Smooth muscle cell (in vitro differentiated cells): ENCODE measurements around the gene OR2M4. TPM values are rescaled to one million over a fixed set of nuclear protein-coding genes. Genes with fewer than 3 reads are reported as not detected.
"Not testable (repeated sequence)": the region's sequence is repeated elsewhere in the genome, so short reads cannot be mapped to it uniquely, and the experiment has no call there.

Experiments used
- DNase-seq: peaks from one replicate; lab custom pipeline; 2025; ENCODE audit not compliant: unreplicated experiment; lab: John Stamatoyannopoulos, UW
- H2AFZ ChIP-seq: fragments of 200-600 bp; sonication (generic); 2 replicates; pipeline ENCODE4 v1.6.0; 2016; ENCODE audit warnings: antibody characterized with exemption, low read depth, mild to moderate bottlenecking
- H3F3A ChIP-seq: fragments of 200-600 bp; sonication (generic); 2 replicates; pipeline ENCODE4 v1.6.0; 2017; ENCODE audit warnings: antibody characterized with exemption, low read depth
- H3K27ac ChIP-seq: fragments of 200-600 bp; sonication (generic); 2 replicates; pipeline ENCODE4 v1.5.1; 2016; ENCODE audit warnings: low read depth, mild to moderate bottlenecking
- H3K27me3 ChIP-seq: fragments of 200-600 bp; sonication (generic); 2 replicates; pipeline ENCODE4 v1.6.1; 2016; ENCODE audit warnings: low read depth, mild to moderate bottlenecking
- H3K36me3 ChIP-seq: fragments of 200-600 bp; sonication (generic); 2 replicates; pipeline ENCODE4 v1.5.1; 2016; ENCODE audit warnings: low read depth
- H3K4me1 ChIP-seq: fragments of 200-600 bp; sonication (generic); 2 replicates; pipeline ENCODE4 v1.5.1; 2016; ENCODE audit warnings: low read depth
- H3K4me2 ChIP-seq: fragments of 200-600 bp; sonication (generic); 2 replicates; pipeline ENCODE4 v1.6.0; 2016; ENCODE audit warnings: mild to moderate bottlenecking
- H3K4me3 ChIP-seq: fragments of 200-600 bp; sonication (generic); 2 replicates; pipeline ENCODE4 v1.5.1; 2016; ENCODE audit warnings: mild to moderate bottlenecking
- H3K79me2 ChIP-seq: fragments of 200-600 bp; sonication (generic); 2 replicates; pipeline ENCODE4 v1.6.0; 2016; ENCODE audit warnings: low read depth, mild to moderate bottlenecking
- H3K9ac ChIP-seq: fragments of 200-600 bp; sonication (generic); 2 replicates; pipeline ENCODE4 v1.6.0; 2016; ENCODE audit warnings: low read depth
- H3K9me3 ChIP-seq: fragments of 200-600 bp; sonication (generic); replicated peaks from 2 replicates; pipeline ENCODE4 v1.5.1; 2016; ENCODE audit warnings: low read depth
- H4K20me1 ChIP-seq: fragments of 200-600 bp; sonication (generic); 2 replicates; pipeline ENCODE4 v1.6.0; 2016; ENCODE audit warnings: low read depth
- WGBS: methylation state at CpG from one replicate; pipeline ENCODE4 v1.1.7; 2016; ENCODE audit warnings: low lambda C conversion rate; 5-methylcytosine and 5-hydroxymethylcytosine counted together
- polyA plus RNA-seq: library from polyadenylated mRNA; unstranded; fragments of >200 nt; fragmentation: Nextera tagmentation; extraction: Ambion mirVana; gene quantifications from 2 replicates; pipeline ENCODE4 v1.2.1, GENCODE V29; 2016
- total RNA-seq: library from RNA; depleted of rRNA; stranded (reverse); fragments of >200 nt; gene quantifications from 2 replicates; pipeline ENCODE4 v1.2.3, GENCODE V29; 2014
- TF ChIP-seq, protein P1 (sequence below): fragments of 200-600 bp; sonication (generic); IDR thresholded peaks from 2 replicates; pipeline ENCODE4 v1.5.1; 2017; ENCODE audit warnings: borderline replicate concordance, mild to moderate bottlenecking, antibody characterized with exemption; ENCODE audit not compliant: insufficient read depth, poor library complexity, severe bottlenecking

OR2M4 gene
- total and polyA plus RNA-seq, 2 experiments from 2014 or later, result not detected

DNA sequence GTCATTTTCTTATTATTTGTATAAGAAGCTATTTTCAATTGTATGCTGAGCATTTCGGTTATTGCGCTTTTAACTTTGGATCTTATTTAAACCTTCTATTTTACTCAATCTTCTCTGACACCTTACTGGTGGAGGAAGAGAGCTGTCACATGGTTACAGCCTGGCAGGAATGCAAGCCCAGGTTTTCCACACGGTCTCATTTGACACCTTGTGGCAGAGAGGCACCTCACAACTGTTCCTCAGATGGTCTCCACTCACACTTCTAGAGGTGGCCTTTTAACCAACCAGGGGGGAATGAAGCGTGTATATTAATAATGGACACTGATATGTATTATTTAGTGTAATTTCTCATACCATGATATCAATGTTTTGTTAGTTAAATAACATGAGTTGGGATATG is 37.0 kb downstream of the OR2M4 start:
- Histone ChIP-seq H3K4me2 (no peak overlapping the region), H3K9me3 (peaks cover 15% of the 10 kb centered on the region)
- WGBS, result 62% methylated on average over 4 of the region's 4 CpGs

DNA sequence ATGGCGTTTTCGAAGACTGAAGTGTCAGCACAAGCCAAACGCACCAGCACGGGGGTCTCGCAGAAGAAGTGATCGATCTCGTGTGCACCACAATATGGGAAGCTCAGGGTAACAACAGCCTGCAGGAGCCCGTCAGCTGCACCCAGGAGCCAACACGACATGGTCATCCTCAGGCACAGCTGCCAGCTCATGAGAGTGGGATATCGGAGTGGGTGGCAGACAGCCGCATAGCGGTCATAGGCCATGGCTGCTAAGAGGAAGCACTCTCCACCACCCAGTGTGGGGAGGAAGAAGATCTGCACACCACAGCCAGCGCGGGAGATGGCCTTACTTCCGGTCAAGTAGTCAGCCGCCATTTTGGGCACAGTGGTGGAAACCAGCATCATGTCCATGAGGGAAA is 42.0 kb downstream of the OR2M4 start:
- H3K9ac ChIP-seq, H3K4me2 ChIP-seq, DNase-seq, H3K36me3 ChIP-seq, H4K20me1 ChIP-seq, H3K4me3 ChIP-seq, H3K79me2 ChIP-seq, H3K27ac ChIP-seq, H3K4me1 ChIP-seq, H3K27me3 ChIP-seq, H3F3A ChIP-seq, H2AFZ ChIP-seq, H3K9me3 ChIP-seq: not testable (repeated sequence)
- WGBS, result 86% methylated on average over 9 of the region's 16 CpGs

More for the DNA sequence above, 37.0 kb downstream of the OR2M4 start:
- Histone ChIP-seq H3F3A (no peaks in the 10 kb centered on the region), H3K79me2 (no peaks in the 10 kb centered on the region), H3K4me1 (no peaks in the 10 kb centered on the region), H3K27me3 (no peaks in the 10 kb centered on the region), H3K9ac (no peak overlapping the region), H3K4me3 (no peak overlapping the region), H4K20me1 (no peaks in the 10 kb centered on the region), H3K36me3 (no peaks in the 10 kb centered on the region), H3K27ac (no peak overlapping the region), H2AFZ (no peak overlapping the region)
- TF ChIP-seq, protein P1, sequence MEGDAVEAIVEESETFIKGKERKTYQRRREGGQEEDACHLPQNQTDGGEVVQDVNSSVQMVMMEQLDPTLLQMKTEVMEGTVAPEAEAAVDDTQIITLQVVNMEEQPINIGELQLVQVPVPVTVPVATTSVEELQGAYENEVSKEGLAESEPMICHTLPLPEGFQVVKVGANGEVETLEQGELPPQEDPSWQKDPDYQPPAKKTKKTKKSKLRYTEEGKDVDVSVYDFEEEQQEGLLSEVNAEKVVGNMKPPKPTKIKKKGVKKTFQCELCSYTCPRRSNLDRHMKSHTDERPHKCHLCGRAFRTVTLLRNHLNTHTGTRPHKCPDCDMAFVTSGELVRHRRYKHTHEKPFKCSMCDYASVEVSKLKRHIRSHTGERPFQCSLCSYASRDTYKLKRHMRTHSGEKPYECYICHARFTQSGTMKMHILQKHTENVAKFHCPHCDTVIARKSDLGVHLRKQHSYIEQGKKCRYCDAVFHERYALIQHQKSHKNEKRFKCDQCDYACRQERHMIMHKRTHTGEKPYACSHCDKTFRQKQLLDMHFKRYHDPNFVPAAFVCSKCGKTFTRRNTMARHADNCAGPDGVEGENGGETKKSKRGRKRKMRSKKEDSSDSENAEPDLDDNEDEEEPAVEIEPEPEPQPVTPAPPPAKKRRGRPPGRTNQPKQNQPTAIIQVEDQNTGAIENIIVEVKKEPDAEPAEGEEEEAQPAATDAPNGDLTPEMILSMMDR, result no peak
- no peak for DNase-seq

DNA sequence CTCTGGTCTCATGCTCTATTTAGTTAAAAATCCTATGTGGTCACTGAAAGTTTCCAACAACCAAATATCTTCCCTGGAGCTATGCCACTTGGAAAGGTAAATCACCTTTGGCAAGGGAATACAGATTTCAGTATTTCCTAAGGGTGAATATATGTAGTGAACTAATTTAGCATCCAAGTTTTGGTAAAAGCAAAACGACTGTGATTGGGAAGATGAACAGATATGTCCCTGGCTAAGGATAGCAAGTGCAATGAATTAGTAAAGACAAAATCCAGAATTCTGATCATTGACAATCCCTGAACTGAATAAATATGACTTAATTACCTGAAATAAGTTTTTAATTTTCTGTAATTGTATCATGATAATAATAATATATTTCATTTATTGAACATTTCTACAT is 46.7 kb downstream of the OR2M4 start, which contains the start of gene OR2T33:
TSS of gene OR2T33 (minus strand) at position 101 of the 400 bp plus-strand sequence. CDS start 4,162 bp downstream, outside the sequence.
- no peaks in the 10 kb centered on the region for H4K20me1 ChIP-seq
- no peak for DNase-seq
- no peak within 1 kb of the TSS for H3K9ac ChIP-seq
- no peaks in the 10 kb centered on the region for H3K27me3 ChIP-seq
- WGBS, result 27% methylated on average over 1 of the region's 1 CpG
- H3K36me3 ChIP-seq, result no peaks in the 10 kb centered on the region
- no peak within 1 kb of the TSS for H3K4me3 ChIP-seq
- peaks cover 7% of the 10 kb centered on the region for H3K9me3 ChIP-seq
- TF ChIP-seq, protein P1, result no peak
- no peaks in the 10 kb centered on the region for H3K79me2 ChIP-seq
- H3K27ac ChIP-seq, result no peak within 1 kb of the TSS
- no peak within 1 kb of the TSS for H3K4me2 ChIP-seq
- H3F3A ChIP-seq, result no peaks in the 10 kb centered on the region
- no peaks in the 10 kb centered on the region for H3K4me1 ChIP-seq
- H2AFZ ChIP-seq, result no peak within 1 kb of the TSS

DNA sequence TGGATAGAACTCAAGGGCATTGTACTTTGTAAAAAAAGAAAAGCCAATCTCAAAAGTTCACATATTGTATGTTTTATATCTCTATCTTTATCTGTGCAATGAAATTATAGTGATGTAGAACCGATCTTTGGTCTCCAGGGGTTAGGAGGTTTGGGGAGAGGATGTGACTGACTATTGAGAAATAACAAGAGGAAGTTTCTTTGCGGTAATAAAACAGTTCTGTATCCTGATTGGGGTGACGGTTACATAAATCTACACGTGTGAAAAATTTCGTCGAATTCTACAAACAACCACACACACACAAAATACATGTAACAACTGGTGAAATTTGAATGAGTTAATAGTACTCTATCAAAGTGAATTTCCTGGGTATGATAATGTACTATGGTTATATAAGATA is 57.2 kb downstream of the OR2M4 start:
- WGBS, result 43% methylated on average over 6 of the region's 6 CpGs

More for the DNA sequence above, 57.2 kb downstream of the OR2M4 start:
- Histone ChIP-seq H3K4me3 (no peak overlapping the region), H3K4me2 (no peak overlapping the region), H3K9me3 (peaks cover 11% of the 10 kb centered on the region), H3K4me1 (no peaks in the 10 kb centered on the region), H3K9ac (no peak overlapping the region), H3F3A (no peaks in the 10 kb centered on the region), H2AFZ (no peak overlapping the region), H3K79me2 (no peaks in the 10 kb centered on the region), H3K27me3 (no peaks in the 10 kb centered on the region), H3K27ac (no peak overlapping the region), H3K36me3 (no peaks in the 10 kb centered on the region), H4K20me1 (no peaks in the 10 kb centered on the region)
- TF ChIP-seq, protein P1, result no peak
- no peak for DNase-seq

Other genes with a start within 250 kb of the OR2M4 start
- not detected in 2 replicates for gene OR2L5, start 217.8 kb upstream of the OR2M4 start, total RNA-seq
- not detected in 2 replicates for gene OR2L5, start 217.8 kb upstream of the OR2M4 start, polyA plus RNA-seq
- gene OR2L2, start 201.3 kb upstream of the OR2M4 start, total RNA-seq, result not detected in 2 replicates
- gene OR2L2, start 201.3 kb upstream of the OR2M4 start, polyA plus RNA-seq, result 0.03 and 0.08 TPM in 2 replicates
- not detected in 2 replicates for gene OR2L3, start 184.6 kb upstream of the OR2M4 start, total RNA-seq
- not detected in 2 replicates for gene OR2L3, start 184.6 kb upstream of the OR2M4 start, polyA plus RNA-seq
- gene OR2L13, start 136.2 kb upstream of the OR2M4 start, total RNA-seq, result not detected in 2 replicates
- not detected in 2 replicates for gene OR2L13, start 136.2 kb upstream of the OR2M4 start, polyA plus RNA-seq
- gene OR2M5, start 86.3 kb upstream of the OR2M4 start, total RNA-seq, result not detected in 2 replicates
- not detected in 2 replicates for gene OR2M5, start 86.3 kb upstream of the OR2M4 start, polyA plus RNA-seq
- gene OR2M2, start 56.6 kb upstream of the OR2M4 start, total RNA-seq, result not detected in 2 replicates
- gene OR2M2, start 56.6 kb upstream of the OR2M4 start, polyA plus RNA-seq, result not detected in 2 replicates
- not detected in 2 replicates for gene OR2M3, start 34.2 kb upstream of the OR2M4 start, total RNA-seq
- not detected in 2 replicates for gene OR2M3, start 34.2 kb upstream of the OR2M4 start, polyA plus RNA-seq
- gene OR2T33, start 46.6 kb downstream of the OR2M4 start, total RNA-seq, result not detected in 2 replicates
- gene OR2T33, start 46.6 kb downstream of the OR2M4 start, polyA plus RNA-seq, result not detected in 2 replicates
- not detected in 2 replicates for gene OR2T12, start 72.0 kb downstream of the OR2M4 start, total RNA-seq
- gene OR2T12, start 72.0 kb downstream of the OR2M4 start, polyA plus RNA-seq, result not detected in 2 replicates
- not detected in 2 replicates for gene OR2M7, start 93.2 kb downstream of the OR2M4 start, total RNA-seq
- not detected in 2 replicates for gene OR2M7, start 93.2 kb downstream of the OR2M4 start, polyA plus RNA-seq
- not detected in 2 replicates for gene OR14C36, start 117.4 kb downstream of the OR2M4 start, total RNA-seq
- not detected in 2 replicates for gene OR14C36, start 117.4 kb downstream of the OR2M4 start, polyA plus RNA-seq
- gene OR2T4, start 130.2 kb downstream of the OR2M4 start, total RNA-seq, result not detected in 2 replicates
- gene OR2T4, start 130.2 kb downstream of the OR2M4 start, polyA plus RNA-seq, result not detected in 2 replicates
- not detected in 2 replicates for gene OR2T6, start 144.3 kb downstream of the OR2M4 start, total RNA-seq
- not detected in 2 replicates for gene OR2T6, start 144.3 kb downstream of the OR2M4 start, polyA plus RNA-seq
- not detected in 2 replicates for gene OR2T1, start 171.6 kb downstream of the OR2M4 start, total RNA-seq
- not detected in 2 replicates for gene OR2T1, start 171.6 kb downstream of the OR2M4 start, polyA plus RNA-seq
- gene OR2T2, start 214.2 kb downstream of the OR2M4 start, total RNA-seq, result not detected in 2 replicates
- gene OR2T2, start 214.2 kb downstream of the OR2M4 start, polyA plus RNA-seq, result not detected in 2 replicates
- gene OR2T3, start 241.9 kb downstream of the OR2M4 start, total RNA-seq, result not detected in 2 replicates
- gene OR2T3, start 241.9 kb downstream of the OR2M4 start, polyA plus RNA-seq, result not detected in 2 replicates